ENCODE results near the gene ATXN1. TPM values are rescaled to one million over a fixed set of nuclear protein-coding genes. Genes with fewer than 3 reads are reported as not detected.

ATXN1 gene
- total RNA-seq, 1 experiment from 2014 or later: 5.6 TPM

DNA sequence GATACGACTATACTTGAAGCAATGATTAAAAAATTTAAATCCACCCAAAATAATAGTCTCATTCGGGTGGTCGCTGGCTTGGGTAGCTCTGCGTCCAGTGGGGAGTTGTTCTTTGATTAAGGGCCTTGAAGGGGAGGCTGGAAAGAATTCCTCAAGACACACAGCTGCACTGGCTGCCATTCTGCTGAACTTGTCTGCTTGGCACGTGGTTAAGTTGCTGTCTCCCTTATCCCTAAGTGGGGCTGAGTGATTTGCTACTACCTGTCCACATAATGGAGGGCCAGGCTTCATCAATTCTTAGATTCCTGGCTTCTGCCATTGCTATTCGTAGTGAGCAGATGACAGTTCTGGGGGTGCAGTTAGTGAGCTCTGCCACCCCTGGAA, 424.4 kb downstream of the ATXN1 start:
- Histone ChIP-seq H3K4me1 (ENCODE audit: insufficient read depth, low read length) (no peaks in the 10 kb centered on the region), H3K27ac (ENCODE audit: insufficient read length, low read depth, low read length) (no peak overlapping the region), H2BK20ac (ENCODE audit: low read depth, low read length, poor library complexity, severe bottlenecking) (no peak overlapping the region), H3K79me1 (ENCODE audit: insufficient read depth, low read depth, low read length, poor library complexity, severe bottlenecking) (no peaks in the 10 kb centered on the region), H4K8ac (replicated peaks; ENCODE audit: insufficient read length, low read depth, low read length) (no peak overlapping the region), H3K9me3 (ENCODE audit: control insufficient read depth, low read depth, low read length) (no peaks in the 10 kb centered on the region), H3K23me2 (ENCODE audit: insufficient read length, low read depth, low read length, poor library complexity, severe bottlenecking) (no peaks in the 10 kb centered on the region), H3K4ac (ENCODE audit: low read depth, low read length) (no peak overlapping the region), H2BK12ac (ENCODE audit: insufficient read length, low read depth, low read length) (no peak overlapping the region), H3K27me3 (ENCODE audit: insufficient read depth, low read length) (no peaks in the 10 kb centered on the region), H3K79me2 (ENCODE audit: insufficient read depth, low read length) (no peaks in the 10 kb centered on the region), H3K23ac (ENCODE audit: insufficient read length, low read depth, low read length) (no peak overlapping the region), H3K56ac (ENCODE audit: insufficient read length, low read depth, low read length) (no peak overlapping the region), H4K91ac (ENCODE audit: insufficient read length, low read depth, low read length) (no peak overlapping the region), H3K4me2 (ENCODE audit: insufficient read depth, insufficient read length, low read length) (no peak overlapping the region), H2AK5ac (ENCODE audit: insufficient read length, low read length) (no peak overlapping the region), H4K5ac (ENCODE audit: insufficient read length, low read depth, low read length) (no peak overlapping the region), H2AFZ (ENCODE audit: low read length) (no peak overlapping the region), H2BK120ac (ENCODE audit: low read depth, low read length, poor library complexity, severe bottlenecking) (no peak overlapping the region), H2BK15ac (ENCODE audit: low read depth, low read length) (no peak overlapping the region), H3K9ac (ENCODE audit: extremely low read depth, insufficient read length, low read length) (no peak overlapping the region), H4K20me1 (ENCODE audit: control insufficient read depth, insufficient read depth, insufficient read length) (no peaks in the 10 kb centered on the region), H3K14ac (ENCODE audit: insufficient read depth, low read length) (no peak overlapping the region), H2BK5ac (ENCODE audit: insufficient read length, low read length) (no peak overlapping the region), H3T11ph (ENCODE audit: low read length) (no peak overlapping the region), H3K18ac (ENCODE audit: insufficient read length, low read depth, low read length) (no peak overlapping the region)
- no CpG with 5 or more reads among the region's 6 CpGs for WGBS (ENCODE audit: extremely low coverage, insufficient read length, low lambda C conversion rate)
- no peak for DNase-seq
- no peak overlapping the region for H3K4me3 Mint-ChIP-seq
- H3K9me3 Mint-ChIP-seq: no peaks in the 10 kb centered on the region; a peak in 2 of 5 replicates
- H3K4me1 Mint-ChIP-seq: peaks cover 12% of the 10 kb centered on the region in 2 experiments
- H3K36me3 Mint-ChIP-seq (ENCODE audit: insufficient read depth in 1 of 3, low read depth in 3 of 3): no peaks in the 10 kb centered on the region
- no peaks in the 10 kb centered on the region; the same call in 1 of the 2 replicates for H3K27me3 Mint-ChIP-seq (ENCODE audit: low read depth)
- no peak overlapping the region for H3K27ac Mint-ChIP-seq
- TF ChIP-seq, protein P1, sequence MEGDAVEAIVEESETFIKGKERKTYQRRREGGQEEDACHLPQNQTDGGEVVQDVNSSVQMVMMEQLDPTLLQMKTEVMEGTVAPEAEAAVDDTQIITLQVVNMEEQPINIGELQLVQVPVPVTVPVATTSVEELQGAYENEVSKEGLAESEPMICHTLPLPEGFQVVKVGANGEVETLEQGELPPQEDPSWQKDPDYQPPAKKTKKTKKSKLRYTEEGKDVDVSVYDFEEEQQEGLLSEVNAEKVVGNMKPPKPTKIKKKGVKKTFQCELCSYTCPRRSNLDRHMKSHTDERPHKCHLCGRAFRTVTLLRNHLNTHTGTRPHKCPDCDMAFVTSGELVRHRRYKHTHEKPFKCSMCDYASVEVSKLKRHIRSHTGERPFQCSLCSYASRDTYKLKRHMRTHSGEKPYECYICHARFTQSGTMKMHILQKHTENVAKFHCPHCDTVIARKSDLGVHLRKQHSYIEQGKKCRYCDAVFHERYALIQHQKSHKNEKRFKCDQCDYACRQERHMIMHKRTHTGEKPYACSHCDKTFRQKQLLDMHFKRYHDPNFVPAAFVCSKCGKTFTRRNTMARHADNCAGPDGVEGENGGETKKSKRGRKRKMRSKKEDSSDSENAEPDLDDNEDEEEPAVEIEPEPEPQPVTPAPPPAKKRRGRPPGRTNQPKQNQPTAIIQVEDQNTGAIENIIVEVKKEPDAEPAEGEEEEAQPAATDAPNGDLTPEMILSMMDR (conservative IDR thresholded peaks at IDR 0.05): no peak
